HG03025 (cell line): ENCODE measurements around the gene PLLP.

Experiments used
- ATAC-seq: cut with Tn5 transposase; IDR thresholded peaks from one replicate; pipeline ENCODE4 v1.9.1; 2021; ENCODE audit warnings: mild to moderate bottlenecking, moderate library complexity; ENCODE audit not compliant: unreplicated experiment, low FRiP score

The PLLP gene

DNA sequence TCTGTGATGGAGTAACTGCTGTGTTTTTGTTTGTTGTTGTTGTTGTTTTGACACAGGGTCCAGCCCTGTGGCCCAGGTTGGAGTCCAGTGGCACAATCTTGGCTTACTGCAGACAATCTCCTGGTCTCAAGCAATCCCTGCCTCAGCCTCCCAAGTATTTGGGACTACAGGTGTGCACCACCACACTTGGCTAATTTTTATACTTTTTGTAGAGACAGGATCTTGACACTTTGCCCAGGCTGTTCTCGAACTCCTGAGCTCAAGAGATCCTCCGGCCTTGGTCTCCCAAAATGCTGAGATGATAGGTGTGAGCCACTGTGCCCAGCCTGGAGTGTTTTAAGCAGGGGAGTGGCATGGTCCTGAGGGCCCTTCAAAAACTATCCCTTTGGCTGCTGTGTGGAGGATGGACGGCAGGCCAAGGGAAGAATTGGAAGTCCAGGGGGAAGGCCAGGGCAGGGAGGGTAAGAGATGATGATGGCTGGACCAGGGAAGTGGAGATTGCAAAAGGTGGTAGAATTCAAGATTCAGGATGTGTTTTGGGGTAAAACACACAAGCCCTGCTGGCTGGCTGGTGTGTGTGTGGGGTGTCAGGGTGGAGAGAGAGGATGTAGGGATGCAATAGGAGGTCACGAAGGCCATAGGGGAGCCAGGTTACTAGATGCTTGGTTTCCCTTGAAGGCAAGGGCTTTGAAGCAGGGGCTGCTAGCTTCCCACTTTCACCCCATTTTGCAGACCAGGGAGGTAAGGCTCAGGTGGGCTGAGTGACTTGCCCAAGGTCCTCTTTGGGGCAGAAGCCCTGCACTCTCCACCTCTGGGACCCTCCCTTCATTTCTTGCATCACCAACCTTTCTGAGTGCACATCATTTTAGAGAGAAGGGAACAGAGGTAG is 18.8 kb upstream of the PLLP start:
- ATAC-seq = no peak

DNA sequence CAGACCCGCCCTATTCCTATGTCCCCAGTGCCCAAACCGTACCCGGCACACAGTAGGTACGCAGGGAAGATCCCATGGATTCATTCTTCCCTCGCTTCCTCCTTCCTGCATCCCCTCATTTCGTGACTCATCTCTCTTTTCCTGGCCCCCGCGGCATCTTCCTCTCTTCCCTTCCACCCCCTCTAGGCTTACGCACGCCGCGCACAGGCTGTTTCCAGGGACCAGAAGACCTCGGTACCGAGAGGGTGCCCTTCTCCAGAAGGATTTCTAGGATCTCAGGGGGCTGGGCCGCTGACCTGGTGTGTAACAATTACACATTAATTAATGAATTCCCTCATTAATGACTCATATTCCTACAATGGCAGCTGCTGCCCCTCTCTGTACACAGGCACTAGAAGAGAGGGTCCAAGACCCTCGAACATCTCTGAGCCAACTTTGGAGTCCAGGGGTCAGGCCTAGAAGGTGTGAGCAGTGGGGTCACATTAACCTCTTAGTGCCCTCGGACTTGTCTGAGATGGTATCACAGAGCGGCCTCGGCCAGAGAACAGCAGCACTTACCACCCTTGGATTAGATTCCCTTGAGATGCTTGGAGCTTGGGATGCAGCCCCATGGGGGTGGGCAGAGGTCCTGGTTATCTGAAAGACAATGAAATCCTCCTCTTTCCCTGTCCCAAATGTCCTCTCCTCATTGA is 16.8 kb upstream of the PLLP start:
- no peak for ATAC-seq

DNA sequence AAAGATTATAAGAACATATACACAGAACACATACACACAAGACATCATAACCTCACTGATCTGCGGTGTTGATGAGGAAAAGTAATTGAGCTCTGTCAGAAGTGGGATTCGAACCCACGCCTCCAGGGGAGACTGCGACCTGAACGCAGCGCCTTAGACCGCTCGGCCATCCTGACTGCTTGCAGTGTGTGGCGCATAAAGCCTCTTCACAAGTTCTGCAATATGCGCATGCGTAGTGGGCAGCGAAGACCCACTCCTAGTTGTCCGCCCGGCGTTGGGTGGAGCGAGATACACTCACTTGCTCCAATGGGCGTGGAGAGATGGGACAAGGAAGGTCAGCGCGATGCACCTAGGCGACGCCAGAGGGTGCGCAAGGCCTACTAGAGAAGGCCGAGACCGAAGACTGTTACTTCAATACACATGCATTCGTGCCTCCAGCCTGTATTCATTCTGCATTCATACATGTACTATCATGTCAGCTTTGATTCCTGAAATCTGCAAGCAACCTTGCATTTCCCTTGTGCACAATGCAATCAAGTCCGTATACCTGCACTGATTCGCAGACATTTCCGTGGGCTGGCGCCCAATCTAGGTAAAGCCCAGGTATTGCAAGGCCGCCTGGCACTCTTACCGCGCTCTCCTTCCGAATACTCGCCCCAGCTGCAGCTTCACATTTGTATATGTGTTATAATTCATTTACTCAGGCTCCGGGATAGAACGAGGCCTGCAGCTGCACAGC is 16.1 kb upstream of the PLLP start:
- ATAC-seq = peak; percentile 76

DNA sequence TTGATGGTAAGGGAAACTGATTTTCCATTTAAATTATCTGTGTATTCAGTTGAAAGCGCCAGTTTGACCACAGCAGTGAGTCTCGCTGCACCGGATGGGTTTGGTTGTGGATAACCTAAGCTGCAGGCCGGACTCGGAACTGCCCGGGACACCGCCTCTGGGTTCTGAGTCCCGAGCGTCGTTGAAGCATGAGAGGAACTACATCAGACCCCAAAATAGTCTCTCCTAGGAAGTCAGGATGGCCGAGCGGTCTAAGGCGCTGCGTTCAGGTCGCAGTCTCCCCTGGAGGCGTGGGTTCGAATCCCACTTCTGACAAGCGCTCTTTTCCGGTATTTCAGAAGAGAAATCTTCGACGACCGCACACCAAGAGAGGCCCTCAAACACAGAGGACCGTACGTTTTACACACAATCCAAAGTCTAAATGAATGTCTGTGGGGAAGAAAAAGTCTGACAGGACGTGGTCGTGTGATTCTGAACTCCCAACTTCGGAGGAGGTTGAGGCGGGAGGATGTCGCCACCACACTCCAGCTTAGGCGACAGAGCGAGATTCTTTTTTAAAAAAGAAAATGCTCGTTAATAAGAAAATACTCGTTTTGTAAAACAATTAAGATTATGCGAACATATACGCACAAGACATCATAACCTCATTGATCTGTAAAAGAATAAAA is 15.4 kb upstream of the PLLP start:
- ATAC-seq = peak; percentile 48

DNA sequence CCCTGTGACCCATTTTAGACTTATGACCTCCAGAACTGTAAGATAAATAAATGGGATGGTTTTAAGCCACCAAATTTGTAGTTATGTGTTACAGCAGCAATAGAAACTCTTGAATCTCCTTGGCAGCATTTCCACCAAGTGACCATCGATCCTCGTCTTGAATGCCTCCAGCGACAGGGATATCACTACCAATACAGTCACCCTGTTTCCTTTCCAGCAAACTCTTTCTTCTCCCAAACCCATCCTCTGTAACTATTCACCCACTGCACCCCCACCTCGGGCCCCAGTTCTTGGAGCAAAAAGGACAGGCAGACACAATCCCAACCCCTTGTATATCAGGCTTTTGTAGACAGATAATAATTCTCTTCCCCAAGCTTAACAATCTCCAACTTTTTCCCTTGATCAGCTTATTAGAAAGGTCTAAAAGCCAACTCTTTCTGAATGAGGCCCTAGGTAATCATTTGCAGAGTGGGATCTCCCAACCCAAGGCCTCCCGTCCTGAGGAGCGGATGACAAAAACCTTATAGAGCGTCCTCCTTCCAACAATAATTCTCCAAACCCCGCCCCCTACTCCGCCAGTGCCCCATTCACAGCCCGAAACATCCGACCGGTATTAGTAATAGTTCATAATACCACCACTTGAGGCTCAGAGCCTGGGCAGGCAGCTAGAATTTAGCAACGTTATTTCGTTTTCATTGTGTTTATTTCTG is 14.7 kb upstream of the PLLP start:
- ATAC-seq = no peak

DNA sequence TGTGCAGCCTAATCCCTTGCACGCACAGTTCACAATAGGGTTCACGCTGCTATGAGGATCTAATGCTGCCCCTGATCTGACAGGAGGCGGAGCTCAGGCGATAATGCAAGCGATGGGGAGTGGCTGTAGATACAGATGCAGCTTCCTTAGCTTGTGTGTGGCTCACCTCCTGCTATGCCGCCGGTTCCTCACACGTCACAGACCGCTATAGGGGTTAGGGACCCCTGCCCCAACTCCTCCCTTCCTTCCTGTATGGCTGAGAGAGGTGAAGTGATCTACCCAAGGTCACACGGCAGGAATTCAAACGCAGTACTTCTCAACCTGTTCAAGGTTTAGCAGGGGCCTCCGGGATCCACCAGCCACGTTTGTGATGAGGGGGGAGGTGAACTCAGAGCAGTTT is 13.4 kb upstream of the PLLP start:
- no peak for ATAC-seq

DNA sequence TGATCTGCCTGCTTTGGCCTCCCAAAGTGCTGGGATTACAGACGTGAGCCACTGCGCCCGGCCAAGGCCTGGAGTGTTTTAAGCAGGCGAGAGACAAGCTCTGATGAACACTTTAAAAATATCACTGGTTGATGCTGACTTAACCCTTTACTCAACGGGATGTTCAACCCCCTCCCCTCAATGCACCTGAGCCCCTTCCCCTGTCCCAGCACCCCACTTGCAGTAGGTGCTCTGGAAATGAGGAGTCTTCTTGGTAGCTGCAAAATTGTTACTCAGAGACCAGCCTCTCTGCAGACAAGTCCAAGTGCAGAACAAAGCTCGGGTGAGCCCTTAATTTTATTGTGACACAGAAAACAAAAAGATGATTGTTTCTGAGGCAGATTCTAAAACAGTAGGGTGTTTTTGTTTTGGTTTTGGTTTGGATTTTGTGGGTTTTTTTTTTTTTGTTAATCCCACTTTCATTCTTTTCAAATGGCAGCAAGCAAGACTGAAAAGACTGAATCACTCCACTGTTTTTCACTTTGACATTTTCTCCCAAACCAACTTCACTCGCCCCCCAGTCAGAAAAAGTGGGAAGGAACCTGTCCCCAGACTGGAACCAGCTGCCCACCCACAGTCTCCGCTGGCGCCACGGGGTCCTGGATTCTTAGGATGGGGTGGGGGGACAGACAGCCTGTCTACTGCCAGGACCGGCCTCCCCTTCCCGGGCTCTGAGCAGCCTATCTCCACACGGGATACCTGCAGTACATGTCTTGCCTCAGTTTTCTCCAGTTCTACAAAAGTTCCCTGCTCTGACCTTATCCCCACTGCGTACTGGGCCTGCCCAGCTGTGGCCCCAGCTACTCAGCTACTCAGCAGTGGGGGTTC is 5.2 kb upstream of the PLLP start:
- no peak for ATAC-seq

DNA sequence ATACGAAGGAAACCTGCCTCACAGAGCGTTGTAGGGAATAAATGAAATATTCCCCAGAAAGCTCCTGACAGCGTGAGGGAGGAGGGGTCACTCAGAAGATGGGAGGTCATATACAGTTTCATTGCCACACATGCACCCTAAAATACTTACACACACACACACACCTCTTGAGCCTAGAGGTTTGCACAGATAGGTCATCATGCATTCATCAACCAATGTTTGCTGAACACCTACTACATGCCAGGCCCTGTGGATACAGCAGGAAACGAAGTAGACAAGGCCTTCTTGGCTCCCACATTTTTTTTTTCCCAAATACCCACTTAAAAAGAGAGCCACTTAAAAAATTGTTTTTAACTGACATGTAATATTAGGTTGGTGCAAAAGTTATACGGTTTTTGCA is 907 bp upstream of the PLLP start:
- ATAC-seq = no peak

DNA sequence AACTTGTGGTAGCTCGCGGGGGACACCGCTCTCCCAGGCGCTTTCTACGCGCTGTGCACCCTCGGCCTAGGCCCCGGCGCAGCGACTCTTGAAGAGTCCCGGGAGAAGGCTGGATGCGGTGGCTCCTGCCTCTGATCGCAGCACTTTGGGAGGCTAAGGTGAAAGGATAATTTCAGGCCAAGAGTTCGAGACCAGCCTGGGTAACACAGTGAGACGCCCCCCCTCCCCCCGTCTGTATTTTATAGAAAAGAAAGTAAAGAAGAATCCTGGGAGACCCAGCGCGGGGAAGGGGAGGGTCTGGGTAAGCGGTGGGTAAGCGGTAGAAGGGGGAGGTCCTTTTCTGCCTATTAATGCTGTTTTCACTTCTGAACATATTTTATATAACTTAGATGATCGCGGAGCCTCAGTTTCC is 486 bp upstream of the PLLP start:
- ATAC-seq = no peak

DNA sequence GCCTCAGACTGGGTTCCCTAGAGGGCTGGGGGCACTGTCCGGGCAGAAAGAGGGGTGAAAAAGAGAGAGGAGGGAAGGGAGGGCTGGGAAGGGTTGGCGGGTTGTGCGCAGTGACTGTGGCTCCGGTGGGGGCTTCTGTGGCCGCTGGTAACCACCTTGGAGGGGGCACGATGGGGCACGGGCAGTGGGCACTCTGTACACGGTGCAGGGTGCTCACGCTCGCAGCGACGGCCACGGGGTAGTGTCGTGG is 588 bp downstream of the PLLP start:
- no peak for ATAC-seq

DNA sequence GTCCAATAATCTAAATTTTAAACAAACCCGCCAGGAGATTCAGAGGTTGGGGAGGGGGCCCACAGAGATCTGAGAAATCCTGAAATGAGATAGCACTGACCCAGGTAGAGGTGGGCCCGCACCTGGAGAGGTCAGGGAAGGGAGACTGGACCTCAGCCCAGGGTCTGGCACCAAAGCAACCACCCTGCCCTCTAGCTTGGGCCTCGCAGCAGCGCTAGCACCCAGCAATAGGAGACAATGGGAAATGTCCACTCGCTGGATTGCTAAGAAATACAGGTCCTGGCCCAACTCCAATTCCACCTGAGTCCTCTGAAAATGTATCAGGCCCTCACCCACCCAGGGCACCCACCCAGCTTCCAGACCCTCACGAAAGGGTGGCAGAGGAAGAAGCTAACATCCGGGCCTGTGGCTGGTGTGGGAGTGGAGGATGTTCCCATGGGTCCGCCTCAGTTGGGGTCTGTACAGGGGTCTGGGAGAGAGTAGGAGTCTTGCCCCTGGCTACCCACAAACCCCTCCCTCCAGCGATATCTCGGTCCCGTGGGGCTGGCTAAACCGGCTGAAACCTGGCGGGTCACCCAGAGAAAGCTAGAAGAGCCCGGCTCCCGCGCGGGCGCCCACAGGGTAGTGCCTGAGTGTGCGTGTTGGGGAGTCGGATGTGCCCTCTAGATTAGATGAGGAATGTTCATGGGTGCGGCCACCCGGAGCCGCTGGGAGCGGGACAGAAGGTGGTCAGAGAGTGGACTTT is 1.1 kb downstream of the PLLP start:
- no peak for ATAC-seq

DNA sequence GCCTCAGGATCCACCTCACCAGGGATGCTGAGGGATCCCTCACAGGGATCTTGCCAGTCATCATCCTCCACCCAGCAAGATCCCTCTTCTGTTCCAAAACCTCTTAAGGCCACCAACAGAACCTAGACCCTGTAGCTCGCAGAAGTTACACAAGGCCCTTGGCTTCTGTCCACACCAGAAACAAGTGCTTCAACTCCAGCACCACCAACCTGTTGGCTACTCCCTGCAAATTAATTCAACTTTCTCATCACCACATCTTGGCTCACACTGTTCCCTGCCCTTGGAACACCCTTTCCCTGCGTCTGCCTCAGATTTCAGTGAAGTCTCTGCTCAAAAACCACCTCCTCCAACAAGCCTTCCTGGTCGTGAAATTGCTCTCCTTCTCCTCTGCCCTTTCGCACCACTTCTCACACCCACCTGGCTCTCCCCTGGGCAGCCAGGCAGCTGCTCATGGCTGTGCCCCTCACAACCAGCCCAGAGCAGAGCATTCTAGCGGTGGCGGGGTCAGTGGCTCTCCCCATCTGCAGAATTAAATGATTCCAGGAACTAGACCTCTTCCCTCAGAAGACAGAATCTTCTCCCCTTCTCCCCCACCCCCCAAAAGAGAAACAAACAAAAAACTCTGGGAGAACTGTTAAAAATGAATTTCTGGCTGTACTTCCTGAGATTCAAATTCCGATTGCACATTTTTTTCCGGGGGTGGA is 1.8 kb downstream of the PLLP start:
- ATAC-seq = no peak

DNA sequence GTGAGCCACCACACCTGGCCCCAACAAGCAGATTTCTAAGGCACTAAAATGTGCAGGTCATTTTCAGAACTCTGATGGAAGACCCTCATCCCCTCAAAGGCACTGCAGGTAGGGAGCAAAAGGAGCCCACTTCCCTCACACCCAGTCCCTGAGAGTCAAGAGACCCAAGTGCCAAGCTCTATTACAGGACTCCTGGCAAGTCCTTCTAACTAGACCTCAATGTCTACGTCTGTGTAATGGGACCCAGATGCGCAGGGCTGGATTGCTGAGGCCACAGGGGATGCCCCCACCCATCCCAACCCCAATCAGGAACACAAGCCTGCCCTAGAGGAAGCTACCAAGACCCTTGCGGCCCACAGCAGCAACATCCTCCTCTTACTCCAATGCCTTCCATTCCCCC is 2.7 kb downstream of the PLLP start:
- no peak for ATAC-seq

DNA sequence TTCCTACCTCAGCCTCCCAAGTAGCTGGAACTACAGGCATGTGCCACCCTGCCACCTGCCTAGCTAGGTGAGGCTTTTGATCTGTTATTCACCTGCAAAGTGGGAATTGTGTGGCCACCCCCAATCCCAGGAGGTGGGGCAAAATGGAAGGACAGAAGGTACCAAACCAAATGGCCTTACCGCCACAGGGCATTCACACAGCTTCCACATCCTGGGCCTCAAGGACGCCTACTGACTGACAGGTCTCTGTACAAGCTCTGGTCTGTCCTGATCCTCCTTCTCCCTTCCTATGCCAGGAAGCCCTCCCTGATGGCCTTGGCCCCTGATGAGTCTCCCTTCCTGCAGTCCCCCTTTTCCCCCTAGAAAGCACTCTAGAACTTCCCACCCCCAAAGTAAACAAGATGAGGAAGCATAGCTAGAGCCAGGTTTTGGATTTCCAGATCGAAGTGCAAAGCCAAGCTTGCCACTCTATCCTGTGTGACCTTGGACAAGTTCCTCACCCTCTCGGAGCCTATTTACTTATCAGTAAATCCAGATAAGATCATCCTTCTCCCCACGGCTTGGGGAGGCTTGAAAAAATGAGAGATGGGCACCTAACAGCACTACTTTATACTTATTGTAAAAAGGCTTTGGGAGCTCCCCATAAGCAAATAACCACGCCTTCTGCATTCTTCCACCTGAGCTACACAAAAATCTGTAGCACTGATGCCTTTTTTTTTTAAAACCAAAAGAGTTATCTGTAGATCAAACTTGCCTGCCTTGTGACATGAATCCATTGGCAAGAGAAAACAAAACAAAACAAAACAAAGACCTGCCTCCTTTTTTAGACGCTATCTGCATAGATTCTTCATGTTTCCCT is 4.5 kb downstream of the PLLP start:
- ATAC-seq = no peak

DNA sequence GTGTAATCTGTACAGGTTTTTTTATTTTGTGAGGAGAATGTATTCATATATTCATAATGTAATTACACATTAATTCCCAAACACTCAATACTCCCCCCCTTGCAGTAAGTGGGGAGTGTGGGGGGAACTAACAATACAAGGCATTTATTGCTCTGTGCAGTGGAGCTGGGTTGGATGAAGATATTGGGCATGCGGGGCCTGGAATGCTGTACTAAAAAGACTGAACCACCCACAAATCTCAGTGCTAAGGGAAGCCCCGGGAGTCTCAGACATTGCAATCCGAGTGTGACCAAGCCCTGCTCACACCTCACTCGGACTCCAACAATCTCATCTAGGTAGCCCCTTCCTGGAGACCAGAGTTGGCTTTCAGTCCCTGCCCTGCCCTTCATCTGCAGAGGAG is 6.0 kb downstream of the PLLP start:
- ATAC-seq = no peak

DNA sequence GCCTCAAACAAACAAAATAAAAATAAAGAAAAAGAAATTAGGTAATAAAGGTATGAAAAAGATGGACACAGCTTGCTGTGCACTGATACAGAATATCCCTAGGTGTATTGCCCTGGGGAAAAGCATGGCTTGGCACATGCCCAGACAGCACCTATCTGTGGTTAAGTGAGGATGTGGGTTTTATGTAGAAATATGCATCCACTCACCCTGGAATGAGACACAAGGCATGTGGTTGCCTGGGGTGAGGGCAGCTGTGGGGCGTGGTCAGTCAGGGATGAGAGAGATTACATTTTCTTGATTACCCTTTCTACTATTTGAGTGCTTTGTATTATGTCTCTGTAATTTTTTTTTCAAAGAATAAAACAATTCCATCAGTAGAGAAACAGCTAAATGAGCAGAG is 6.9 kb downstream of the PLLP start:
- no peak for ATAC-seq

DNA sequence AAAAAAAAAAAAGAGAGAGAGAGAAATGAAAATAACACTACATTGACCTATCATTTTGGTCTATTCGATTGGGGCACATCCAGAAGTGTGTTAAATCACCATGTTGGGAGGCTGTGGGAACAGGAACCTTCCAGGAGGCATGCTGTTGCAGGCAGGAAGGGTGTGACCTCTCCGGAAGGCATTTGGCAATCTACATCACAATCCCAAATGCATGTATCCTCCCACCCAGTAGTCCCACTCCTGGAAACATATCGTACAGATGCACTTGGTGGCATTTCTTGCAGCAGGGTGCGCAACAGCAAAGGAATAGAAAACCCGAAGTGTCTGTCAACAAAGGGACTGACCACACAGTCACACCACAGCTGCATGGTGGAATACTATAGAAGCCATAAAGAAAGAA is 7.9 kb downstream of the PLLP start:
- no peak for ATAC-seq
